Esophagus muscularis mucosa (tissue), 4 donors: Measurements from ENCODE around the gene CENPP.

Source experiments
- EP300 ChIP-seq: sonication (generic); formaldehyde crosslinking; IDR thresholded peaks from one replicate; pipeline ENCODE4 v1.6.1; 2017; ENCODE audit warnings: antibody characterized with exemption
- POLR2A ChIP-seq: fragments of 450-650 bp; IDR thresholded peaks from one replicate; pipeline ENCODE4 v1.6.1; 2017; ENCODE audit warnings: antibody characterized with exemption, moderate library complexity, mild to moderate bottlenecking, low read depth
- TF ChIP-seq, protein P1 (sequence below), 3 experiments: fragments of 200-600 bp in 2 of 3; fragments of 450-650 bp in 1 of 3; sonication (generic) in 2 of 3; IDR thresholded peaks; one replicate each; pipeline ENCODE4 v1.5.1; 2017 to 2019; ENCODE audit warnings: antibody characterized with exemption in 3 of 3, mild to moderate bottlenecking in 2 of 3, moderate library complexity in 1 of 3

DNA sequence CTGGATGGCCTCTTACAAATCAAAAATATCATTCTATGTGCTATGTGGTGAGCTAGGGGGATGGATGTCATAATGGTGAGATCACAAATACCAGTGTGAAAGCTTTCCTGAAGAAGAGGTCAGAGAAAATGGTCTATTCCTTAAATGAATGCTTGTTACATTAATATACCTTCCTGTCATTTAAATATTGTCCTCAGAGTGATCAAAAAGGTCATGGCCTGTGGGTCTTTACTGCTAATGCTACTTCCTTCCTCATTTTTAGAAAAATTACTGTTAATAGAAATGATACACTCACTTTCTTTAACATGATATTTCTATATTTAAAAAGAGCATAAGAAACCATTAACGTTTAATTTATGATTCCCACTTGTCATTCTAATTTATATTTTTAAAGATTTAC is 88.8 kb downstream of the CENPP start:
- TF ChIP-seq POLR2A: no peak
- TF ChIP-seq, protein P1, sequence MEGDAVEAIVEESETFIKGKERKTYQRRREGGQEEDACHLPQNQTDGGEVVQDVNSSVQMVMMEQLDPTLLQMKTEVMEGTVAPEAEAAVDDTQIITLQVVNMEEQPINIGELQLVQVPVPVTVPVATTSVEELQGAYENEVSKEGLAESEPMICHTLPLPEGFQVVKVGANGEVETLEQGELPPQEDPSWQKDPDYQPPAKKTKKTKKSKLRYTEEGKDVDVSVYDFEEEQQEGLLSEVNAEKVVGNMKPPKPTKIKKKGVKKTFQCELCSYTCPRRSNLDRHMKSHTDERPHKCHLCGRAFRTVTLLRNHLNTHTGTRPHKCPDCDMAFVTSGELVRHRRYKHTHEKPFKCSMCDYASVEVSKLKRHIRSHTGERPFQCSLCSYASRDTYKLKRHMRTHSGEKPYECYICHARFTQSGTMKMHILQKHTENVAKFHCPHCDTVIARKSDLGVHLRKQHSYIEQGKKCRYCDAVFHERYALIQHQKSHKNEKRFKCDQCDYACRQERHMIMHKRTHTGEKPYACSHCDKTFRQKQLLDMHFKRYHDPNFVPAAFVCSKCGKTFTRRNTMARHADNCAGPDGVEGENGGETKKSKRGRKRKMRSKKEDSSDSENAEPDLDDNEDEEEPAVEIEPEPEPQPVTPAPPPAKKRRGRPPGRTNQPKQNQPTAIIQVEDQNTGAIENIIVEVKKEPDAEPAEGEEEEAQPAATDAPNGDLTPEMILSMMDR (IDR thresholded peaks at IDR 0.05): no peak
- TF ChIP-seq EP300: no peak
